ENCODE measurements around the gene ASCC3.

- no peak for TF ChIP-seq CTCF (IDR thresholded peaks at IDR 0.05)
- no peak for TF ChIP-seq POLR2A (IDR thresholded peaks at IDR 0.05)
Measured at GRCh38 chr6:100851819-100852218, 29.3 kb downstream of the ASCC3 start.

Measured in esophagus squamous epithelium (tissue), 4 donors.